Activated CD8-positive, alpha-beta memory T cell treated with anti-CD3 and anti-CD28 coated beads, Interleukin-2, amount 50 U/mL, for 4 hours (primary cell): ENCODE results near the gene BUB1B.

ENCODE experiments used
- DNase-seq: peaks from one replicate; pipeline ENCODE4 v3.0.0-alpha.2; 2020

The BUB1B gene

GRCh38 chr15:40242213-40242599 is 81.3 kb downstream of the BUB1B start:
- no peak for DNase-seq

GRCh38 chr15:40242601-40243000 is 81.7 kb downstream of the BUB1B start:
- no peak for DNase-seq

- no peak for DNase-seq
Measured at GRCh38 chr15:40243126-40243810, 82.4 kb downstream of the BUB1B start.

- no peak for DNase-seq
Measured at GRCh38 chr15:40244961-40245523, 84.2 kb downstream of the BUB1B start.

- DNase-seq, result no peak
Measured at GRCh38 chr15:40245666-40246450, 85.0 kb downstream of the BUB1B start.

GRCh38 chr15:40246496-40247280 is 85.8 kb downstream of the BUB1B start:
- no peak for DNase-seq

GRCh38 chr15:40247406-40247971 is 86.6 kb downstream of the BUB1B start:
- no peak for DNase-seq

GRCh38 chr15:40248006-40248783 is 87.3 kb downstream of the BUB1B start:
- DNase-seq, result no peak

- DNase-seq, result no peak
Measured at GRCh38 chr15:40249477-40250303, 88.8 kb downstream of the BUB1B start.

GRCh38 chr15:40250304-40250656 is 89.4 kb downstream of the BUB1B start:
- no peak for DNase-seq

- no peak for DNase-seq
Measured at GRCh38 chr15:40250771-40251483, 90.1 kb downstream of the BUB1B start.

- DNase-seq, result no peak
Measured at GRCh38 chr15:40251486-40252140, 90.7 kb downstream of the BUB1B start.

GRCh38 chr15:40252141-40252437 is 91.2 kb downstream of the BUB1B start:
- no peak for DNase-seq

GRCh38 chr15:40252438-40253166 is 91.7 kb downstream of the BUB1B start:
- DNase-seq, result no peak

GRCh38 chr15:40253167-40253790 is 92.4 kb downstream of the BUB1B start:
- DNase-seq, result no peak

GRCh38 chr15:40254452-40254851 is 93.6 kb downstream of the BUB1B start:
- no peak for DNase-seq

- DNase-seq, result no peak
Measured at GRCh38 chr15:40255033-40255432, 94.2 kb downstream of the BUB1B start.

- no peak for DNase-seq
Measured at GRCh38 chr15:40256638-40257235, 95.9 kb downstream of the BUB1B start.
